Body of pancreas (tissue), 4 donors: ENCODE results near the gene ATXN7L1.

Experiments used
- POLR2A ChIP-seq, 3 donors: fragments of 450-650 bp; IDR thresholded peaks; one replicate each; pipeline ENCODE4 v1.6.1; 2016; ENCODE audit warnings: antibody characterized with exemption in 3 of 3, mild to moderate bottlenecking in 2 of 3
- TF ChIP-seq, protein P1 (sequence below), 7 experiments: fragments of 450-650 bp in 4 of 7; fragments of 200-600 bp in 3 of 7; sonication (generic) in 3 of 7; IDR thresholded peaks; one replicate each; pipeline ENCODE4 v1.5.1; 2016 to 2019; ENCODE audit warnings: antibody characterized with exemption in 7 of 7

DNA sequence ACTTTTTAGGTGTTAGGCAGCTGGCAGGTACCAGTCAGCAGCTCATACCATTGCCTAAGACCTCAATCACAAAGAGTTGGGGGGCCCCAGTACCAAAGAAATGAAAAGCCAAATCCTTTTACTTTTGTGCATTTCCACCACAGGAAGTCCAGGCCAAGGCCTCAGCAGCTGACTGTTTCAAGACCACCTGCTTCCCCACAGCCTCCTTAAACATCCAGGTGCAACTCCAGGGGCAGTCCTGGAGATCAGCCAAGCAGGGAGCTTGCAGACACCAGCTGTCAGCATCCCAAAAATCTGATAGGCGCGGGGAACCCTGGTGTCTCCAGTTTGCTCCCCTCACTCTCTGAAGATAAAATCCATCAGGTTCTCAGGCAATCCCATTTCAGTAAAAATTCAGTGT, 203.6 kb downstream of the ATXN7L1 start:
- TF ChIP-seq, protein P1, sequence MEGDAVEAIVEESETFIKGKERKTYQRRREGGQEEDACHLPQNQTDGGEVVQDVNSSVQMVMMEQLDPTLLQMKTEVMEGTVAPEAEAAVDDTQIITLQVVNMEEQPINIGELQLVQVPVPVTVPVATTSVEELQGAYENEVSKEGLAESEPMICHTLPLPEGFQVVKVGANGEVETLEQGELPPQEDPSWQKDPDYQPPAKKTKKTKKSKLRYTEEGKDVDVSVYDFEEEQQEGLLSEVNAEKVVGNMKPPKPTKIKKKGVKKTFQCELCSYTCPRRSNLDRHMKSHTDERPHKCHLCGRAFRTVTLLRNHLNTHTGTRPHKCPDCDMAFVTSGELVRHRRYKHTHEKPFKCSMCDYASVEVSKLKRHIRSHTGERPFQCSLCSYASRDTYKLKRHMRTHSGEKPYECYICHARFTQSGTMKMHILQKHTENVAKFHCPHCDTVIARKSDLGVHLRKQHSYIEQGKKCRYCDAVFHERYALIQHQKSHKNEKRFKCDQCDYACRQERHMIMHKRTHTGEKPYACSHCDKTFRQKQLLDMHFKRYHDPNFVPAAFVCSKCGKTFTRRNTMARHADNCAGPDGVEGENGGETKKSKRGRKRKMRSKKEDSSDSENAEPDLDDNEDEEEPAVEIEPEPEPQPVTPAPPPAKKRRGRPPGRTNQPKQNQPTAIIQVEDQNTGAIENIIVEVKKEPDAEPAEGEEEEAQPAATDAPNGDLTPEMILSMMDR (IDR thresholded peaks at IDR 0.05) = no peak
- no peak for TF ChIP-seq POLR2A (IDR thresholded peaks at IDR 0.05)
